ENCODE results near the gene ARMC10. TPM values are rescaled to one million over a fixed set of nuclear protein-coding genes. Genes with fewer than 3 reads are reported as not detected.
A peak's percentile ranks its signal among the peaks of the same experiment; 100 is the strongest.
"Not testable (repeated sequence)": the region's sequence is repeated elsewhere in the genome, so short reads cannot be mapped to it uniquely, and the experiment has no call there.

The ARMC10 gene
- total RNA-seq, 6 experiments from 2014 or later: 18.4 to 33.4 (median 22.8) TPM

DNA sequence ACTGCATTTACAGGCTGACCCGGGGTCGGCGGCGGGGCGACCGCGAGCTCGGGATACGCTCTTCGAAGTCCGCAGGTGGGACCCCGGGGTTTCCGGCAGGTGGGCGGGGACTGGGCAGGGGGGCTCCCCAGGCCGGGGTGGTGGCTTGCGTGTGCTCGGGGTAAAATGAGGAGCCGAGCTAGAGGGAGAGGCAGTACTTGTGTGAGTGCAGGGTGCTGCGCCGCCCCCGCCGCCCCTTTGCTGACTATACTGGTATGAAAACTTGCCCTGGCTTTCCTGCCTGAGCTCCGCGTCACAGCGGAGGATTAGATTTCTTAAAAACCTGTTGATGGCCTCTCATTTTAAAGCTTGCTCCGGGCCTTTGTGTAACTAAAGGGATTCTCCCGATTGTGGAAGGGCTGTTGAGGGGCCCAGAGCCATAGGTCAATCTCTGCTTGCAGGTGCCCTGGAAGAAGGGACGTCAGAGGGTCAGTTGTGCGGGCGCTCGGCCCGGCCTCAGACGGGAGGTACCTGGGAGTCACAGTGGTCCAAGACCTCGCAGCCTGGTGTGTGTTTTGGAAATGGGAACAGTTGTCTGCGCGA lies 488 bp downstream of the ARMC10 start:
- no peaks in the 10 kb centered on the region for H3K27me3 ChIP-seq
- WGBS (ENCODE audit: insufficient coverage, low coverage, low lambda C conversion rate, missing lambda C conversion rate): 0% methylated on average over 17 of the region's 36 CpGs
- H3K9me3 ChIP-seq: no peaks in the 10 kb centered on the region
- peak overlapping the region; percentile 50 to 76 (median 75) for H3K27ac ChIP-seq
- TF ChIP-seq POLR2A (IDR thresholded peaks at IDR 0.05): peak; percentile 20
- TF ChIP-seq, protein P1, sequence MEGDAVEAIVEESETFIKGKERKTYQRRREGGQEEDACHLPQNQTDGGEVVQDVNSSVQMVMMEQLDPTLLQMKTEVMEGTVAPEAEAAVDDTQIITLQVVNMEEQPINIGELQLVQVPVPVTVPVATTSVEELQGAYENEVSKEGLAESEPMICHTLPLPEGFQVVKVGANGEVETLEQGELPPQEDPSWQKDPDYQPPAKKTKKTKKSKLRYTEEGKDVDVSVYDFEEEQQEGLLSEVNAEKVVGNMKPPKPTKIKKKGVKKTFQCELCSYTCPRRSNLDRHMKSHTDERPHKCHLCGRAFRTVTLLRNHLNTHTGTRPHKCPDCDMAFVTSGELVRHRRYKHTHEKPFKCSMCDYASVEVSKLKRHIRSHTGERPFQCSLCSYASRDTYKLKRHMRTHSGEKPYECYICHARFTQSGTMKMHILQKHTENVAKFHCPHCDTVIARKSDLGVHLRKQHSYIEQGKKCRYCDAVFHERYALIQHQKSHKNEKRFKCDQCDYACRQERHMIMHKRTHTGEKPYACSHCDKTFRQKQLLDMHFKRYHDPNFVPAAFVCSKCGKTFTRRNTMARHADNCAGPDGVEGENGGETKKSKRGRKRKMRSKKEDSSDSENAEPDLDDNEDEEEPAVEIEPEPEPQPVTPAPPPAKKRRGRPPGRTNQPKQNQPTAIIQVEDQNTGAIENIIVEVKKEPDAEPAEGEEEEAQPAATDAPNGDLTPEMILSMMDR (IDR thresholded peaks at IDR 0.05): no peak
- DNase-seq (peak; percentile 59 to 68 (median 61)), ATAC-seq (peak; percentile 4 to 26 (median 12))
- peaks cover 0 to 15% (median 2%) of the 10 kb centered on the region in 4 donors for H3K4me1 ChIP-seq
- no peaks in the 10 kb centered on the region for H3K36me3 ChIP-seq
- peak overlapping the region; percentile 76 to 92 (median 80) for H3K4me3 ChIP-seq
- intact Hi-C loops (cut with DNase I): no loop called here

DNA sequence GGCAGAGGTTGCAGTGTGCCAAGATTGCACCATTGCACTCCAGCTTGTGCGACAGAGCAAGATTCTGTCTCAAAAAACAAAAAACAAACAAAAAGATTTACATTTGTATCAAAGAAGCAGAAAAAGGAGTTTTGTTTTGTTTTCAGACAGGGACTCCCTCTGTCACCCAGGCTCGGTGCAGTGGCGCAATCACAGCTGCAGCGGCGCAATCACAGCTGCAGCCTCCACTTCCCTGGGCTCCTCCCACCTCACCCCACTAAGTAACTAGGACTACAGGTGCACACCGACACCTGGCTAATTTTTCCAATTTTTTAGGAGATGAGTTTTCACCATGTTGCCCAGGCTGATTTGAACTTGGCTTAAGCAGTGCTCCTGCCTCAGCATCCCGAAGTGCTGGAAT lies 1.8 kb downstream of the ARMC10 start:
- Histone ChIP-seq H3K4me1 (peaks cover 0 to 15% (median 2%) of the 10 kb centered on the region in 4 donors), H3K36me3 (no peaks in the 10 kb centered on the region), H3K9me3 (no peaks in the 10 kb centered on the region), H3K27me3 (no peaks in the 10 kb centered on the region), H3K4me3 (no peak overlapping the region), H3K27ac (no peak overlapping the region)
- DNase-seq (peak in 1 of 3 donors; percentile 28), ATAC-seq (no peak)
- WGBS (ENCODE audit: insufficient coverage, low coverage, low lambda C conversion rate, missing lambda C conversion rate): 71% methylated on average over 4 of the region's 7 CpGs
- TF ChIP-seq, protein P1 (IDR thresholded peaks at IDR 0.05): no peak
- no peak for TF ChIP-seq POLR2A (IDR thresholded peaks at IDR 0.05)
- intact Hi-C loops (cut with DNase I): no loop called here

DNA sequence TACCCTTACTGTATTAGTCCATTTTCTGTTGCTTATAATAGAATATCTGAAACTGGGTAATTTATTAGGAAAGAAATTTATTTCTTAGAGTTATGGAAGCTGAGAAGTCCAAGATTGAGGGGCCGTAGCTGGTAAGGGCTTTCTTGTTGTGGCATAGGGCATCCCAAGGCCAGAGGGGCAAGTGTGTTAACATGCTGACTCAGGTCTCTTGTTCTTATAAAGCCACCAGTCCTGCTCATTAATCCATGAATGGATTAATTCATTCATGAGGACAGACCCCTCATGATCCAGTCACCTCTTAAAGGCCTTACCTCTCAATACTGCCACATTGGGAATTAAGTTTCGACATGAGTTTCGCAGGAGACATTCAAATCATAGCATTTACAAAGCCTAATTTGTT lies 2.4 kb downstream of the ARMC10 start:
- Histone ChIP-seq H3K9me3 (no peaks in the 10 kb centered on the region), H3K4me1 (peaks cover 0 to 15% (median 2%) of the 10 kb centered on the region in 4 donors), H3K36me3 (no peaks in the 10 kb centered on the region), H3K27ac (no peak overlapping the region), H3K27me3 (no peaks in the 10 kb centered on the region), H3K4me3 (no peak overlapping the region)
- 100% methylated on average over 3 of the region's 3 CpGs for WGBS (ENCODE audit: insufficient coverage, low coverage, low lambda C conversion rate, missing lambda C conversion rate)
- intact Hi-C loops (cut with DNase I): no loop called here
- DNase-seq (no peak), ATAC-seq (no peak)
- TF ChIP-seq, protein P1 (IDR thresholded peaks at IDR 0.05): no peak
- TF ChIP-seq POLR2A (IDR thresholded peaks at IDR 0.05): no peak

DNA sequence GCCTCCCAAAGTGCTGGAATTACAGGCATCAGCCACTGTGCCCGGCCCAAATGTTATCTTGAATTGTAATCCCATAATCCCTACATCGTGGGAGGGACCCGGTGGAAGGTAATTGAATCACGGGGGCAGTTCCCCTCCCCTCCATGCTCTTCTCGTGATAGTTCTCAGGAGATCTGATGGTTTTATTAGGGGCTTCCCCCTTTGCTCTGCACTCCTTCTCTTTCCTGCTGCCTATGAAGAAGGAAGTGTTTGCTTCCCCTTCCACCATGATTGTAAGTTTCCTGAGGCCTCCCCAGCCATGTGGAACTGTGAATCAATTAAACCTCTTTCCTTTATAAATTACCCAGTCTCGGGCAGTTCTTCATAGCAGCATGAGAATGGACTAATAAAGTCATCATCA lies 3.3 kb downstream of the ARMC10 start:
- H3K36me3 ChIP-seq; H3K27ac ChIP-seq; H3K27me3 ChIP-seq; H3K9me3 ChIP-seq; ATAC-seq; intact Hi-C loops (cut with DNase I); DNase-seq; H3K4me3 ChIP-seq: not testable (repeated sequence)
- peaks cover 0 to 15% (median 2%) of the 10 kb centered on the region in 4 donors for H3K4me1 ChIP-seq
- WGBS (ENCODE audit: insufficient coverage, low coverage, low lambda C conversion rate, missing lambda C conversion rate): 78% methylated on average over 5 of the region's 6 CpGs

DNA sequence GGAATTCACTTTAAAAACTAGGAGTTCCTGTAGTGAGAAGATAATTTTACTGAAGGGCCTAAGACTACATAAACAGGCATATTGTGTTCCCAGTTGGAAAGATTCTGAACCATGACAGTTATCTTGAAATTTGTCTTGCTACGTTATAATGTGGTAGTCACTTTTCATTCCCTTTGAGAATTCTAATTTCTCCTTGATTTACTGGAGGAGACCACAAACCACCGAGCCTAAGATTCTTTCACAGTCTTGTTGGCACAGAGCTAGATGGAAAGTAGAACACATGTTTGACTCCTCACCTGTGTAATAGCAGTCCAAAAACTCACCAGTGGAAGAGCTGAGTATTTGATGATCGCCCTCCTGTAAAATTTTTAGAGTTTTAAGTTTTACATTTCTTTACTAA lies 4.9 kb downstream of the ARMC10 start:
- no peaks in the 10 kb centered on the region for H3K27me3 ChIP-seq
- peaks cover 0 to 15% (median 0%) of the 10 kb centered on the region in 4 donors for H3K4me1 ChIP-seq
- no peak for TF ChIP-seq POLR2A (IDR thresholded peaks at IDR 0.05)
- no peak overlapping the region for H3K4me3 ChIP-seq
- 94% methylated on average over 3 of the region's 3 CpGs for WGBS (ENCODE audit: insufficient coverage, low coverage, low lambda C conversion rate, missing lambda C conversion rate)
- no peaks in the 10 kb centered on the region for H3K9me3 ChIP-seq
- intact Hi-C loops (cut with DNase I): no loop called here
- DNase-seq (no peak), ATAC-seq (no peak)
- no peak overlapping the region for H3K27ac ChIP-seq
- H3K36me3 ChIP-seq: peaks cover 0 to 12% (median 0%) of the 10 kb centered on the region in 4 donors

Measured in right lobe of liver (tissue), 6 donors.